NCI-H1930 (cell line): ENCODE measurements around the gene LAMP1.
"Not testable (repeated sequence)": the region's sequence is repeated elsewhere in the genome, so short reads cannot be mapped to it uniquely, and the experiment has no call there.

ENCODE experiments used
- DNase-seq, 2 experiments: peaks; one replicate each; lab custom pipeline; 2025; lab: John Stamatoyannopoulos, UW

Gene LAMP1

GRCh38 chr13:113356596-113356995 is 59.6 kb downstream of the LAMP1 start:
- no peak for DNase-seq

GRCh38 chr13:113357529-113357928 is 60.5 kb downstream of the LAMP1 start:
- no peak for DNase-seq

GRCh38 chr13:113358653-113359190 is 61.7 kb downstream of the LAMP1 start:
- no peak for DNase-seq

- no peak for DNase-seq
Observed at GRCh38 chr13:113359571-113359970, 62.5 kb downstream of the LAMP1 start.

- no peak for DNase-seq
Observed at GRCh38 chr13:113360446-113360845, 63.4 kb downstream of the LAMP1 start.

GRCh38 chr13:113361406-113361805 is 64.4 kb downstream of the LAMP1 start:
- no peak for DNase-seq

GRCh38 chr13:113364311-113364889 is 67.4 kb downstream of the LAMP1 start:
- peak in 1 of 2 experiments; percentile 66 for DNase-seq

GRCh38 chr13:113364901-113365582 is 68.0 kb downstream of the LAMP1 start:
- no peak for DNase-seq

- DNase-seq = no peak
Observed at GRCh38 chr13:113365583-113365970, 68.5 kb downstream of the LAMP1 start.

GRCh38 chr13:113365971-113366588 is 69.0 kb downstream of the LAMP1 start:
- DNase-seq = no peak

- no peak for DNase-seq
Observed at GRCh38 chr13:113367020-113367560, 70.1 kb downstream of the LAMP1 start.

GRCh38 chr13:113367771-113368170 is 70.7 kb downstream of the LAMP1 start:
- DNase-seq = no peak

GRCh38 chr13:113368353-113368752 is 71.3 kb downstream of the LAMP1 start:
- DNase-seq = not testable (repeated sequence)

GRCh38 chr13:113369189-113369588 is 72.2 kb downstream of the LAMP1 start:
- DNase-seq = no peak

- DNase-seq = no peak
Observed at GRCh38 chr13:113369881-113370280, 72.8 kb downstream of the LAMP1 start.

GRCh38 chr13:113371061-113371460 is 74.0 kb downstream of the LAMP1 start:
- no peak for DNase-seq

- DNase-seq = not testable (repeated sequence)
Observed at GRCh38 chr13:113371701-113372100, 74.7 kb downstream of the LAMP1 start.
